Cardiac muscle cell (in vitro differentiated cells and primary cell): ENCODE measurements around the gene EFCAB8. TPM values are rescaled to one million over a fixed set of nuclear protein-coding genes. Genes with fewer than 3 reads are reported as not detected.

Source experiments
- DNase-seq, 2 donors: peaks; one replicate each; pipeline versions ENCODE4 v3.0.0 to v3.0.0-alpha.2; 2010 to 2017; ENCODE audit warnings: low read depth in 1 of 2, low spot score in 1 of 2
- H3K27ac ChIP-seq: fragments of 200-600 bp; sonication (generic); 2 replicates; pipeline ENCODE4 v1.5.1; 2016
- H3K27me3 ChIP-seq: fragments of 200-600 bp; sonication (generic); 2 replicates; pipeline ENCODE4 v1.6.0; 2016; ENCODE audit warnings: control low read depth
- H3K36me3 ChIP-seq: fragments of 200-600 bp; sonication (generic); 2 replicates; pipeline ENCODE4 v1.5.1; 2016; ENCODE audit warnings: control low read depth
- H3K4me1 ChIP-seq: fragments of 200-600 bp; sonication (generic); 2 replicates; pipeline ENCODE4 v1.8.1; 2017; ENCODE audit warnings: low read depth, mild to moderate bottlenecking, mixed run types
- H3K4me3 ChIP-seq: fragments of 200-600 bp; sonication (generic); 2 replicates; pipeline ENCODE4 v1.5.1; 2016; ENCODE audit warnings: mild to moderate bottlenecking
- H3K9me3 ChIP-seq: fragments of 200-600 bp; sonication (generic); 2 replicates; pipeline ENCODE4 v1.5.1; 2017; ENCODE audit warnings: low read depth, mild to moderate bottlenecking, control low read depth
- CTCF ChIP-seq: IDR thresholded peaks from 2 replicates; pipeline ENCODE4 v1.5.1; 2012; ENCODE audit warnings: low read depth, mild to moderate bottlenecking, low read length
- polyA plus RNA-seq: library from polyadenylated mRNA; unstranded; fragments of >200 nt; fragmentation: Nextera tagmentation; extraction: Ambion mirVana; gene quantifications from 2 replicates; pipeline ENCODE4 v1.2.1, GENCODE V29; 2016
- total RNA-seq: library from RNA; depleted of rRNA; stranded (reverse); fragments of >200 nt; gene quantifications from 2 replicates; pipeline ENCODE4 v1.2.3, GENCODE V29; 2016

Gene EFCAB8
- total and polyA plus RNA-seq, 2 experiments from 2014 or later, result 0.54 TPM; not detected in 1

GRCh38 chr20:32819992-32820697 is 38.6 kb upstream of the EFCAB8 start:
- no peaks in the 10 kb centered on the region for H3K27me3 ChIP-seq
- no peak for TF ChIP-seq CTCF
- no peaks in the 10 kb centered on the region for H3K9me3 ChIP-seq
- peak; percentile 70 to 83 for DNase-seq
- no peaks in the 10 kb centered on the region for H3K36me3 ChIP-seq
- H3K4me1 ChIP-seq, result peaks cover 9% of the 10 kb centered on the region
- H3K4me3 ChIP-seq, result peak overlapping the region; percentile 63
- H3K27ac ChIP-seq, result peak overlapping the region; percentile 98

GRCh38 chr20:32820698-32821377 is 37.9 kb upstream of the EFCAB8 start:
- no peak for TF ChIP-seq CTCF
- peak overlapping the region; percentile 63 for H3K4me3 ChIP-seq
- DNase-seq, result no peak
- no peaks in the 10 kb centered on the region for H3K36me3 ChIP-seq
- H3K27me3 ChIP-seq, result no peaks in the 10 kb centered on the region
- peak overlapping the region; percentile 98 for H3K27ac ChIP-seq
- H3K4me1 ChIP-seq, result peaks cover 9% of the 10 kb centered on the region
- no peaks in the 10 kb centered on the region for H3K9me3 ChIP-seq

- Histone ChIP-seq H3K4me1 (peaks cover 9% of the 10 kb centered on the region), H3K27me3 (no peaks in the 10 kb centered on the region), H3K9me3 (no peaks in the 10 kb centered on the region), H3K36me3 (peaks cover 8% of the 10 kb centered on the region), H3K4me3 (no peak overlapping the region), H3K27ac (peak overlapping the region; percentile 6)
- no peak for TF ChIP-seq CTCF
- DNase-seq, result no peak
These were observed 36.5 kb upstream of the EFCAB8 start for GRCh38 chr20:32822225-32822624.

GRCh38 chr20:32823078-32823477 is 35.6 kb upstream of the EFCAB8 start:
- H3K27ac ChIP-seq, result peak overlapping the region; percentile 6
- no peak overlapping the region for H3K4me3 ChIP-seq
- H3K27me3 ChIP-seq, result no peaks in the 10 kb centered on the region
- DNase-seq, result peak; percentile 26 to 76
- TF ChIP-seq CTCF, result peak; percentile 24
- no peaks in the 10 kb centered on the region for H3K9me3 ChIP-seq
- peaks cover 9% of the 10 kb centered on the region for H3K4me1 ChIP-seq
- peaks cover 14% of the 10 kb centered on the region for H3K36me3 ChIP-seq

GRCh38 chr20:32823737-32824588 is 34.8 kb upstream of the EFCAB8 start:
- no peaks in the 10 kb centered on the region for H3K27me3 ChIP-seq
- H3K27ac ChIP-seq, result peak overlapping the region; percentile 23
- TF ChIP-seq CTCF, result no peak
- H3K4me1 ChIP-seq, result peaks cover 9% of the 10 kb centered on the region
- no peak overlapping the region for H3K4me3 ChIP-seq
- H3K36me3 ChIP-seq, result peaks cover 18% of the 10 kb centered on the region
- no peaks in the 10 kb centered on the region for H3K9me3 ChIP-seq
- peak in 1 of 2 donors; percentile 36 for DNase-seq
